GM19351 (cell line): ENCODE results near the gene UBP1.
"Not testable (repeated sequence)": the region's sequence is repeated elsewhere in the genome, so short reads cannot be mapped to it uniquely, and the experiment has no call there.

Experiments
- ATAC-seq: cut with Tn5 transposase; IDR thresholded peaks from one replicate; pipeline ENCODE4 v1.9.1; 2021; ENCODE audit warnings: mild to moderate bottlenecking, moderate library complexity; ENCODE audit not compliant: unreplicated experiment

Gene UBP1

GRCh38 chr3:33338936-33339465 is 101.2 kb downstream of the UBP1 start:
- not testable (repeated sequence) for ATAC-seq
